Cardiac fibroblast (primary cell): ENCODE results near the gene SOHLH1.

Source experiments
- DNase-seq, 2 donors: peaks; one replicate each; pipeline versions ENCODE4 v3.0.0 to v3.0.0-alpha.2; 2010; ENCODE audit warnings: low read depth in 2 of 2
- H3K4me3 ChIP-seq, 2 donors: replicated peaks in 1 of 2; 1 replicate in 1 of 2; 2 replicates in 1 of 2; pipeline ENCODE4 v1.5.1; 2011; ENCODE audit warnings: low read depth in 2 of 2, low read length in 2 of 2, mild to moderate bottlenecking in 2 of 2, moderate library complexity in 1 of 2
- CTCF ChIP-seq: IDR thresholded peaks from one replicate; pipeline ENCODE4 v1.5.1; 2011; ENCODE audit warnings: low read depth, mild to moderate bottlenecking, low read length, inconsistent platforms

SOHLH1 gene

GRCh38 chr9:135655317-135655716, 44.0 kb downstream of the SOHLH1 start:
- no peak for DNase-seq
- no peak overlapping the region for H3K4me3 ChIP-seq
- TF ChIP-seq CTCF, result no peak

- no peak overlapping the region for H3K4me3 ChIP-seq
- no peak for TF ChIP-seq CTCF
- DNase-seq, result no peak
Measured at GRCh38 chr9:135650408-135650807, 48.9 kb downstream of the SOHLH1 start.

GRCh38 chr9:135649508-135649907, 49.8 kb downstream of the SOHLH1 start:
- no peak for DNase-seq
- no peak for TF ChIP-seq CTCF
- no peak overlapping the region for H3K4me3 ChIP-seq

- no peak overlapping the region for H3K4me3 ChIP-seq
- DNase-seq, result no peak
- no peak for TF ChIP-seq CTCF
Measured at GRCh38 chr9:135648494-135649410, 50.5 kb downstream of the SOHLH1 start.

- H3K4me3 ChIP-seq, result no peak overlapping the region
- no peak for TF ChIP-seq CTCF
- DNase-seq, result peak in 1 of 2 donors; percentile 2
Measured at GRCh38 chr9:135647884-135648283, 51.4 kb downstream of the SOHLH1 start.

- DNase-seq, result no peak
- no peak overlapping the region for H3K4me3 ChIP-seq
- no peak for TF ChIP-seq CTCF
Measured at GRCh38 chr9:135644631-135645218, 54.6 kb downstream of the SOHLH1 start.
